Limb (tissue), 2 donors: ENCODE data around the gene TRPM4.
"Not testable (repeated sequence)": the region's sequence is repeated elsewhere in the genome, so short reads cannot be mapped to it uniquely, and the experiment has no call there.

Experiments
- DNase-seq, 2 donors: peaks; one replicate each; pipeline ENCODE4 v3.0.0-alpha.2; 2016; ENCODE audit errors: extremely low spot score in 2 of 2

Gene TRPM4

DNA sequence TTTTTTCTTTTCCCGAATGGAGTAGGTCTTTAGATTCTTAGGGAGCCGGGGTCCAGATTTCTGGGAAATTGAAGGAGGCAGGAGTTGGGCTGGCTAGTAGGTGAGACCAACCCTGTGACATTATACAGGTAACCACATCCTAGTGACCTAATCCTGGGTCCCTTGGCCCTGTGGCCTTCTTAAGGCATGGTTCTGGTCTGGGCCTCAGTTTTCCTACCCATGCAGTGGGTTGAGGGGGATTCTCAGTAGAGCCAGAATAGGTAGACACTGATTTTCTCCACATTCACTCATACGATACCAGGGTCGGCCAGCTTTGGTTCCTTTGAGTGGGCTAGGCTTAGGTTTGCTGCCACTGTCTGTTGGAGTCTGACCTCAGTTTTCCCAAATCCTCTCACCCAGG is 31.0 kb upstream of the TRPM4 start:
- no peak for DNase-seq

DNA sequence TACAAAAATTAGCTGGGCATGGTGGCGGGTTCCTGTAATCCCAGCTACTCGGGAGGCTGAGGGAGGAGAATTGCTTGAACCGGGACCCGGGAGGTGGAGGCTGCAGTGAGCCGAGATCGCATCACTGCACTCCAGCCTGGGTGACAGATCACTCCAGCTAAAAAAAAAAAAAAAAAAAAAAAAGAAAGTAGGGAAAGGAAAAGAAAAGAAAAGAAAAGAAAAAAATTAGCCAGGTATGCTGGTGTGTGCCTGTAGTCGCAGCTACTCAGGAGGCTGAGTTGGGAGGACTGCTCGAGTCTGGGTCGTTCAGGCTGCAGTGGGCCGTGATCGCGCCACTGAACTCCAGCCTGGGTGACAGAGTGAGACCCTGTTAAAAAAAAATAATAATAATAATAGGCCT is 30.4 kb upstream of the TRPM4 start:
- not testable (repeated sequence) for DNase-seq

DNA sequence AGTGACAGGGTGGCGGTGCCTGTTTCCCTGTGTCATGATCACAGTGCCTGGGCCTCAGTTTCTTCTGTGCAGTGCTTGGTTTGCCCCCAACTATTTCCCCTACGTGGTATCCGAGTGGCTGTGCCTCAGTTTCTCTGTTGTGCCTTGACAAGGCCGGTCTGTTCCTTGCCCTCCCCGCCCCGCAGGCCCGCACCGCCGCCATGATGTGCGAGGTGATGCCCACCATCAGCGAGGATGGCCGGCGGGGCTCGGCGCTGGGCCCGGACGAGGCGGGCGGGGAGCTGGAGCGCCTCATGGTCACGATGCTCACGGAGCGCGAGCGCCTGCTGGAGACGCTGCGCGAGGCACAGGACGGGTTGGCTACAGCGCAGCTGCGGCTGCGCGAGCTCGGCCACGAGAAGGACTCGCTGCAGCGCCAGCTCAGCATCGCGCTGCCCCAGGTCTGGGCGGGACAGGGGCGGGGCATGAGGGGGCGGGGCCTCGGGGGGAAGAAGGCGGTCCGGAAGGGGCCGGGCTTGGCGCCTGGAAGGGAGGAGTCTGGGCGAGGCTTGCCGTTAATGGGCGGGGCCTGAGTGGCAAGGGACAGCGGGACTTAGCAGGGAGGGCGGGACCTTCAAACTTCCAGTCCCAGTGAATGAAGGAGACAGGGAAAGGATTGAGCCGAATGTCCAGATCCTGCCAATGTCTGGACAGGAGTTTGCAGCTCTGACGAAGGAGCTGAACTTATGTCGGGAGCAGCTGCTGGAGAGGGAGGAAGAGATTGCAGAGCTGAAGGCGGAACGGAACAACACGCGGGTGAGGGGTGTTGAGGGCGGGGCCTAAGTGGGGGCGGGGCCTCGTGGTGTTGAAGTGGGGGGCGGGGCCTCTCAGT is 29.7 kb upstream of the TRPM4 start:
- DNase-seq = peak; percentile 97 to 99

DNA sequence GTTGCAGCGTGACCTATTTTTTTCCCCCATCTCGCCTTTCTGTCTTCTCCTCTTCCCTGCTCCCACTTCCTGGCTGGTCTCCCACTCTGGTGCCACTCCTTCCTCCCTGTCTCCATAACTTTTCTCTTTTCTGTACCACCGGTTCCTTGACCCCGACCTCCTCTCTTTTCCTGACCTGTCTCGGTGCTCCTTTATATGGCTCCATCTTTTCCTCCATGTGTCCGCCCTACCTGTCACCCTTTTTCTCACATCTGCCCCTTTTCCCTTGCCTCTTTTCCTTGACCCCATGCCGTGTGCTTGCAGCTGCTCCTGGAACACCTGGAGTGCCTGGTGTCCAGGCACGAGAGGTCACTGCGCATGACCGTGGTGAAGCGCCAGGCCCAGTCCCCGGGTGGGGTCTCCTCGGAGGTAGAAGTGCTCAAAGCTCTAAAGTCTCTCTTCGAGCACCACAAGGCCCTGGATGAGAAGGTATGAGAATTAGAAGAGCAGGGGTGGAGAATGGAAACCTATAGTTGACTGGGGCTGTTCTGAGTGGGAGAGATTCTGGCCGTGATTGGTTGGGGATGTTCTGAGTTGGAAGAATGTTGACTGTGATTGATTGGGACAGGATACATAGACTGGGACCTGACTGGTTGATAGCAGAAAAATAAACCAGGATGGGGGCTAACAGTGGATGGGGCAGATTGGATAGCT is 28.9 kb upstream of the TRPM4 start:
- no peak for DNase-seq

GRCh38 chr19:49129238-49129583 is 28.4 kb upstream of the TRPM4 start:
- DNase-seq = no peak

DNA sequence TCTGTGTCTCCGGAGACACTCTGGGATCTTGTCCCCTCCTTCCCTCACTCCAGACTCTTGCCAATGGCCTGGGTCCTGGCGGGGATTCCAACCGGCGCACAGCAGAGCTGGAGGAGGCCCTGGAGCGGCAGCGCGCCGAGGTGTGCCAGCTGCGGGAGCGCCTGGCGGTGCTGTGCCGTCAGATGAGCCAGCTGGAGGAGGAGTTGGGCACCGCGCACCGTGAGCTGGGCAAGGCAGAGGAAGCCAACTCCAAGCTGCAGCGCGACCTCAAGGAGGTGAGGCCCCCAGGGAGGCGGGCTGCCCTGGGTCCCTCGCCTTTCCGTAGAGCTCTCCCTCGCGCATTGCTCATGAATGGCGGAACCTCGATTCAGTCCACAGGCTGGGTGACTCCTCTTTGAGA is 27.3 kb upstream of the TRPM4 start:
- no peak for DNase-seq

DNA sequence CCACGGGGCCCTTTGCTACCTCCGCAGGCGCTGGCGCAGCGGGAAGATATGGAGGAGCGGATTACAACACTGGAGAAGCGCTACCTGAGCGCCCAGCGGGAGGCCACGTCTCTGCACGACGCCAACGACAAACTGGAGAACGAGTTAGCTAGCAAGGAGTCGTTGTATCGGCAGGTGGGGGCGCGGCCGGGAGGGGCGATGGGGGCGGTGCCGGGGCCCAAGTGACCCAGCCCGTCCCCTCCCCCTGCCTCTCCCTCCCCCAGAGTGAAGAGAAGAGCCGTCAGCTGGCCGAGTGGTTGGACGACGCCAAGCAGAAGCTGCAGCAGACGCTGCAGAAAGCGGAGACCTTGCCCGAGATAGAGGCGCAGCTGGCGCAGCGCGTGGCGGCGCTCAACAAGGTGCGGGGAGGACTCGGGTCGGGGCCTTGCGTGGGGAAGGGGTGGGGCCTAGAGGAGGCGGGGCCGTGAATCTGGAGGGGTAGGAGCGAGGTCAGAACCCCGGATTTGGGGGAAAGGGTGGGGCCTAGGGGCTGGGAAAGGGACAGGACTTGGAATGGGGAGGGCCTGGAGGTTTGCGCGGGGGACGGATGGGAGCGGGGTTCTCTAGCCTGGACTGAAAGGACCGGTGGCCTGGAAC is 24.5 kb upstream of the TRPM4 start:
- DNase-seq = peak in 1 of 2 donors; percentile 61

GRCh38 chr19:49133621-49134454 is 23.8 kb upstream of the TRPM4 start:
- peak; percentile 75 to 85 for DNase-seq

DNA sequence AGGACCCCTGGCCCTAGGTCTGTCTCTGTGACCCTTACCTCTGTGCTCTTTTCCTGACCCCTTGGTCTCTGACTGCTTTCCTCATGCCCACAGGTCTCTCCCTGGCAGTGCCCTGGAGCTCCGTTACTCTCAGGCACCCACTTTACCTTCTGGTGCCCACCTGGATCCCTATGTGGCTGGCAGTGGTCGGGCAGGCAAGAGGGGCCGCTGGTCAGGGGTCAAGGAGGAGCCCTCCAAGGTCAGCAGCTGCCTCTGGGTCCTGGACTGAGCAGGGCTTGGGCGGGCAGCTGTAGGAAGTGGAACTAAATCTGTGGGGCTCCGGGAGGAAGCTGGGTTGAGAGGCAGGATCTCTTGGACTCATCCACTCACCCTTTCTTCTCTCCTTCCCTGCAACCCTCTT is 21.9 kb upstream of the TRPM4 start:
- DNase-seq = no peak

GRCh38 chr19:49136771-49137171 is 20.8 kb upstream of the TRPM4 start:
- DNase-seq = no peak

GRCh38 chr19:49140951-49141350 is 16.6 kb upstream of the TRPM4 start:
- DNase-seq = no peak

DNA sequence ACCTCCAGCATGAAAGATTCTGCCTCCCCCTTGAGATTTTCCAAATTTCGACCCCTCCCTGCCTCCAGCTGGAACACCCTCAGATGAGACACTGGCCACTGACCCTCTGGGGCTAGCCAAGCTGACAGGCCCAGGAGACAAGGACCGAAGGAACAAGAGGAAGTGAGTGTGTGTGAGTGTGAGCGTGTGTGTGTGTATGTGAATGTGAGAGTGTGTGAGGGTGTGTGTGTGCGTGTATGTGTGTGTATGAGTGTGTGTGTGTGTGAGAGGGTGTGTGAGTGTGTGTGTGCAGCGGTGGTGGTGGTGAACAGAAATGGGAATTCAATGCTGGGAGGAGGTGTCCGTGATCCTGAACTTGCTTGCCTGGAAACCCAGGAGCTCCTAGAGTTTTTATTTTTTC is 16.2 kb upstream of the TRPM4 start:
- no peak for DNase-seq

GRCh38 chr19:49142866-49143335 is 14.7 kb upstream of the TRPM4 start:
- peak; percentile 92 to 94 for DNase-seq

DNA sequence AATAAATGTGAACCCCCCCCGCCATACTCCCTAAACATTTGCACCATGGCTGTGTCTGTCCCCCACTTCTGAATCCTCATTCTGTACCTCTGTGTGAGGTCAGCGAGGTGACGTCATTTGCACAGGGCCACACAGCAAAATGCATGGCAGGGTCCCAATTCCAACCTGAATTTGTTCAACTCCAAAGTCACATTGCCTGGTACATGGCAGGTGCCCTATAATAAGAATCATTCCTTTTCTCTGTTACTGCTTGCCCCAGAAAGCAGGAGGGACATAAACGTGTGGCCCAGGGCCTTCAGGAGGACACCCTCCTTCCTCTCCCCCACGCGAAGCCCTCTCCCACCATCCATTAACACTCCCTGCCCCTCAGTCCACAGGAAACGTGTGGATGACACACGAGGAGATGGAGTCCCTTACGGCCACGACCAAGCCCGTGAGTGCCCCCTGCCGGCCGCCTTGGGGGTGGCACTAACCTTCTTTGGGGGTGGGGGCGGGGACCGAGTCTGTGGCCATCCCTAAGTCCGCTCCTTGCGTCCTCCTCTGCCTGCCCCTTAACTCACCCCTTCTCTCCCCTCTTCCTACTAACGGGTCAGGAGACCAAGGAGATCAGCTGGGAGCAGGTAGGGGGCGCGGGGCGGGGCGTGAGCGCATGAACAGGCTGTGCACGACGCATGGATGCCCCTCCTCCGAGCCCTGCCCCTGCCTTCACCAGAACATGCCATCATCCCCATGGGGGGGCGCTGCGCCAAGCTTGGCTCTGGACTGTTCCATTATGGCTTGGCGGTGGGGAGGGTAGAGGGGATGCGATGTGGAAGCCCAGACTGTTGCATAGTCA is 11.8 kb upstream of the TRPM4 start:
- DNase-seq = peak in 1 of 2 donors; percentile 87

DNA sequence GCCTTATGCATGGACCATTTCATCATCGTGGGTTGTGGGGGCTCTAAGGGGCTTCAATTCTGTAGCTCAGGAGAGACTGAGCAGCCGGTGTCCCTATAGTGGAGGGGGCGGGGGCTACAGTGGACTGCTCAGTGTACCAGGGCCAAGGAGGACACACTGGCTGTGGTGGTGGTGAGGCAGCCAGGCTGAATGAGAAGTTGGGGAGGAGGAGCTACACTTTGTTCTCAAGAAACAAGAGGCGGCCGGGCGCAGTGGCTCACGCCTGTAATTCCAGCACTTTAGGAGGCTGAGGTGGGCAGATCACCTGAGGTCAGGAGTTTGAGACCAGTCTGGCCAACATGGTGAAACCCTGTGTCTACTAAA is 11.2 kb upstream of the TRPM4 start:
- DNase-seq = not testable (repeated sequence)

DNA sequence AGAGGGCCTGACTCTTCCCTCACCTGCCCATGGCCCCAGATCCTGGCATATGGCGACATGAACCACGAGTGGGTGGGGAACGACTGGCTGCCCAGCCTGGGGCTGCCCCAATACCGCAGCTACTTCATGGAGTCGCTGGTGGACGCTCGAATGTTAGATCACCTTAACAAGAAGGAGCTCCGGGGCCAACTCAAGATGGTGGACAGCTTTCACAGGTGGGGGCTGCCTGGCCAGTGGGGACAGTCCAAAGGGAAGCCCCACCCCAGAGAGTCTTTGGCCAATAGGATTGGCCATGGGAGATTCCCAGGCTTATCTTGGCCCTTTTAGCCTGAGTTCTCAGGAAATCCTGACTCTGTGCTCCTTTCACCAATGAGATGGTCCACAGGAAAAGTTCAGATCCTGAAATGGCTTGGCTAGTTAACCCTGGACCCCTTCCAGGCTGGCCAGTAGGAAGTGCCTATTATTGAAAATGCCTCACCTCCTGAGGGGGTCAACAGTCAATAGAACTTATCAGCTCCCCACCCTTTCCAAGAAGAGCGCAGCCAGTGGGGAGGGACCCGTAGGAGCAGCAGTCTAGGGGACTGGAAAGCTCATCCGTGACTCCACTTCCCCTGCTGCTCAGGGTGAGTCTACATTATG is 9.4 kb upstream of the TRPM4 start:
- DNase-seq = no peak

DNA sequence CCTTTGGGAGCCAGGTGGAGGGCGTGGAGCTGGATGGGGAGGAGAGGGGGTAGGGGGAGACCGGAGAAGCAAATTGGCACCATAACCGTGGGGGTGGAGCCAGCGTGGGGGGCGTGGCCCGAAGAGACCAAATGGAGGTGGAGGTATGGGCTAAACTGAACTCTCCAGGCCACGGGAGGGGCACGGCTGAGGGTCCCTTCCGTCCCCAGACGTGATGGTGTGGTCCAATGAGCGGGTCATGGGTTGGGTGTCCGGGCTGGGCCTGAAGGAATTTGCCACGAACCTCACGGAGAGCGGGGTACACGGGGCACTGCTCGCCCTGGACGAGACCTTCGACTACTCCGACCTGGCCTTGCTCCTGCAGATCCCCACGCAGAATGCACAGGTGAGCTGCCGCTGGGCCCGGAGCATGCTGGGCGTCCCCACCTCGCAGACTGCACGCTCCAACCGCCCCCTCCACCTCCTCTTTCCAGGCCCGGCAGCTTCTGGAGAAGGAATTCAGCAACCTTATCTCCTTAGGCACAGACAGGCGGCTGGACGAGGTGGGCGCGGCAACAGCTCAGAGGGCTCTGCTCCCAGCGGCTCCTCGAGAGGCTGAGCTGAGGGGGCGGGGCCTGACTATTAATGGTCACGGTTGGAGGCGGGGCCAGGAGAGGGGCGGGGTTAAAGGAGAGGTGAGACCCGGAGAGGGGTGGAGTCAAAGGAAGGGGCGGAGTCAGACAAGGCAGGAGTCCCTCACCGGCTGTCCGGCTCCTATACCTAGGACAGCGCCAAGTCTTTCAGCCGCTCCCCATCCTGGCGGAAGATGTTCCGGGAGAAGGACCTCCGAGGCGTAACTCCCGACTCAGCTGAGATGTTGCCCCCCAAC is 8.6 kb upstream of the TRPM4 start:
- DNase-seq = peak; percentile 94 to 99

DNA sequence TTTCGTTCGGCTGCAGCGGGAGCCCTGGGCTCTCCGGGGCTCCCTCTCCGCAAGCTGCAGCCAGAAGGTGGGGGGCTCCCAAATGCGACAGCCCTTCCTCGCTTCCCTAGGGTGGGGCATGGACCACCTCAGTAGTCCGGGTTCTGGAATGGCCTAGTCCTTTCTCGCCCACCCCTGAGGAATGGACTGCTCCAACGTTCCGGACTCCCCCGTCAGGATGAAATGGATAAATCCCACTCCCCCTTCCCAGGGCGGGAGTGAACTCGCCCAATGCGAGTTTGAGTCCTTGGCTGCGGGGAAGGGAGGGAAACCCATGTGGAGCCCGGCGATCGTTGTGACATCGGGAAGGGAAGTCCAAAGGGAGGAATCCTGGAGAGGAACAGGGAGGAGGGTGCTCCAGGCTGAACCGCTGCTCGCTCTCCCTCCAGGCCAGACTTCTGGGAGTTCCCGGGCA is 7.9 kb upstream of the TRPM4 start:
- DNase-seq = peak; percentile 75 to 93
